HG03066 (cell line): Measurements from ENCODE around the gene CCDC197.

ENCODE experiments used
- ATAC-seq: cut with Tn5 transposase; IDR thresholded peaks from one replicate; pipeline ENCODE4 v1.9.1; 2021; ENCODE audit warnings: low read depth; ENCODE audit not compliant: unreplicated experiment

CCDC197 gene

GRCh38 chr14:94021416-94022157, 24.5 kb downstream of the CCDC197 start:
- ATAC-seq: no peak

- ATAC-seq: no peak
These were observed 25.7 kb downstream of the CCDC197 start for GRCh38 chr14:94022532-94023411.

GRCh38 chr14:94024549-94024948, 27.4 kb downstream of the CCDC197 start:
- no peak for ATAC-seq

- no peak for ATAC-seq
These were observed 28.6 kb downstream of the CCDC197 start for GRCh38 chr14:94025720-94026119.

- ATAC-seq: peak; percentile 98
These were observed 29.2 kb downstream of the CCDC197 start, which contains the start of gene OTUB2 for GRCh38 chr14:94026173-94026888. Gene OTUB2 (plus strand): TSS chr14:94026340. CDS start chr14:94026538, 198 bp downstream.

GRCh38 chr14:94026889-94027469, 29.9 kb downstream of the CCDC197 start:
- no peak for ATAC-seq

GRCh38 chr14:94027566-94028449, 30.7 kb downstream of the CCDC197 start:
- no peak for ATAC-seq

GRCh38 chr14:94028450-94028826, 31.3 kb downstream of the CCDC197 start:
- ATAC-seq: no peak

GRCh38 chr14:94029265-94029664, 32.2 kb downstream of the CCDC197 start:
- ATAC-seq: no peak

GRCh38 chr14:94029671-94030203, 32.6 kb downstream of the CCDC197 start:
- ATAC-seq: no peak

GRCh38 chr14:94030571-94030970, 33.5 kb downstream of the CCDC197 start:
- ATAC-seq: no peak

- no peak for ATAC-seq
These were observed 34.2 kb downstream of the CCDC197 start for GRCh38 chr14:94031161-94031882.

GRCh38 chr14:94031883-94032279, 34.8 kb downstream of the CCDC197 start:
- ATAC-seq: no peak

- no peak for ATAC-seq
These were observed 37.8 kb downstream of the CCDC197 start for GRCh38 chr14:94034886-94035285.

- ATAC-seq: peak; percentile 92
These were observed 39.4 kb downstream of the CCDC197 start for GRCh38 chr14:94036313-94037167.

- no peak for ATAC-seq
These were observed 40.9 kb downstream of the CCDC197 start for GRCh38 chr14:94037954-94038353.

GRCh38 chr14:94038510-94038909, 41.4 kb downstream of the CCDC197 start:
- ATAC-seq: no peak
